GM18499 (cell line): ENCODE data around the gene OR2AJ1.

Experiments used
- ATAC-seq: cut with Tn5 transposase; IDR thresholded peaks from one replicate; pipeline ENCODE4 v1.9.1; 2021; ENCODE audit warnings: moderate number of reproducible peaks; ENCODE audit not compliant: insufficient read depth, unreplicated experiment

OR2AJ1 gene

GRCh38 chr1:247924868-247925267, at the start of gene OR2AJ1:
OR2AJ1 (plus strand) TSS chr1:247924889; CDS start chr1:247933769, 8,880 bp downstream.
- no peak for ATAC-seq

DNA sequence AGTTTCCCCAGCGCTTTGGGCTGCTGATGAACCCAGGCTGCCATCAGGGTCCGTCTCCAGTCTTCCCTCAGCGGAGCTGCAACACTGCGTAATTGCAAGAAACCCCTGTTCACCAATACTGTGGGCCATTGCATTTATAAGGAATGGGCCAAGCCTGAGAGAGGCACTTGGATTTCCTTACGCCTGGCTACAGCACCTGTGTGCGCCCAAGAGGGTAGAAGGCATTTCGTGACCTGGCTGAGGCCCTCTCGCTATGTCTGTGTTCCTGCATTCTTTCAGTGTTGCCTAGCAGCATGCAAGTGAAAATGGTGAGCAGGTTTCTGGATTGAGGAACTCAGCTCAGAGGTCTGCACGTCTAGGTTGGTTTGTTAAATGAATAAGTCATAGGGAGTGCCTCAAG, 41.3 kb upstream of the OR2AJ1 start:
- no peak for ATAC-seq

DNA sequence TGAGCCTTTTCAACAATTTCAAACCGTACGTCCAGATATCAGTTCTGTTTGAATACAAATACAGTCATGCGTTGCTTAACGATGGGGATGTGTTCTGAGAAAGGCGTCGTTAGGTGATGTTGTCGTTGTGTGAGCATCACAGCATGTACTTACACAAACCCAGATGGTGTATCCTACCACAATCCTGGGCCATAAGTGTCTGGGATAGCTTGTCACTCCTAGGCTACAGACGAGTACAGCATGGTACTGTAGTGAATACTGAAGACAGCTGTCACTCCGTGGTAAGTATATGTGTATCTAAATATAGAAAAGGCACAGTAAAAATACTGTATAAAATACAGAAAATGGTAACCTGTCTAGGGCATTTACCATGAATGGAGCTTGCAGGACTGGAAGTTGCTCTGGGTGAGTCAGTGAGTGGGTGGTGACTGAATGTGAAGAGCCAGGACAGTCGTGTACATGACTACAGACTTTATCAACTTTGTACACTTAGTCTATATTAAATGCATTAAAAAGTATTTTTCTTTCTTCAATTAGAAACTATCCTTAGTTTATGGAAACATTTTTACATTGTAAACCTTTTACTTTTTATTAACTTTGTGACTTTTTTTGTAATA, 39.8 kb upstream of the OR2AJ1 start:
- ATAC-seq, result no peak

GRCh38 chr1:247895163-247895637, 29.5 kb upstream of the OR2AJ1 start, which contains the start of gene OR2W3:
OR2W3 (plus strand) TSS chr1:247895587; CDS start chr1:247895587, 0 bp downstream.
- no peak for ATAC-seq

- ATAC-seq, result no peak
These were observed 28.7 kb upstream of the OR2AJ1 start for GRCh38 chr1:247895976-247896375.

GRCh38 chr1:247904122-247904521, 20.6 kb upstream of the OR2AJ1 start:
- ATAC-seq, result no peak

GRCh38 chr1:247905181-247905580, 19.5 kb upstream of the OR2AJ1 start:
- ATAC-seq, result no peak

DNA sequence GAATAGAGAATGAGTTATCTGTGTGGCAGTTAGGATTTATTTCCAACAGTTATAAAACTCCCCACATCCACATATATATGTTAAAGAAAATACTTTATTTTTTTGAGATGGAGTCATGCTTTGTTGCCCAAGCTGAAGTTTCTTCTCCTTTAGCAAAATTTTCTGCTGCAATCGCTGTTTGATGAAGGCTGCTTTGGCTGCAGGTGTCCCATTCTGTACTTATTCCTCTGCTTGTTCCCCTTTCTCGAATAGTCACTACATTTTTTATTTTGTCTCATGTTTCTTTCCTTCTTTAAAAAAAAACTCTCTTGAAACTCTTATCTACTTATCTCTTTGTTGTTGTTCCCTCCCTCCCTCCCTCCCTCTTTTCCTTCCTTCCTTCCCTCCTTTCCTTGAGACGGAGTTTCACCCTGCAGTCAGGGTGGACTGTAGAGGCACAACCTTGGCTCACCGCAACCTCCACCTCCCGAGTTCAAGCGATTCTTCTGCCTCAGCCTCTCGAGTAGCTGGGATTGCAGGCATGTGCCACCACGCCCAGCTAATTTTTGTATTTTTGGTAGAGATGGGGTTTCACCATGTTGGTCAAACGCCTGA, 18.7 kb upstream of the OR2AJ1 start:
- no peak for ATAC-seq

DNA sequence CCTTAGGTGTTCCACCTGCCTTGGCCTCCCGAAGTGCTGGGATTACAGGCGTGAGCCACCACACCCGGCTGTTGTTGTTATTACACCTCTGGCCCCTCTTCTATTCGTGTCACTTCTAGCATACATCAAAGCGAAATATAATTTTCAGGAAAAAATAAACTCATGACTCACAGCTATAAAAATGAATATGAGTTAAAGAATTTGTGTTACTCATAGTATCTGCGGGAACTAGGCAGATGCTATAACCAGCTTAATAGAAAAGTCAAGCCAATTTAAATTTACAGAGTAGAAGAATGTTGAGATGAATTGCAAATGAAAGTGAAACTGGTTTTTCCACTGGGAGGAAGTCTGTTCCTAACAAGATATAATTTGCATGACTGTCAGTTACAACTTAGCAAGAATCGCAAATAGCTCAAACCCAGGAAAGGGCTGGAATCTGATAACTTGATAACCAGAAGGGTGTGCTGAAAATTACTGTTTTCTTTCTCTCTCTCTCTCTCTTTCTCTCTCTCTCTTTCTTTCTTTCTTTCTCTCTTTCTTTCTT, 18.1 kb upstream of the OR2AJ1 start:
- ATAC-seq, result no peak

GRCh38 chr1:247908766-247909165, 15.9 kb upstream of the OR2AJ1 start:
- ATAC-seq, result no peak

- no peak for ATAC-seq
These were observed 10.9 kb upstream of the OR2AJ1 start for GRCh38 chr1:247913786-247914185.

- no peak for ATAC-seq
These were observed 9.6 kb upstream of the OR2AJ1 start for GRCh38 chr1:247914941-247915662.

- no peak for ATAC-seq
These were observed 4.7 kb upstream of the OR2AJ1 start, which contains the start of gene OR2T8 for GRCh38 chr1:247919952-247920351. OR2T8 (plus strand) TSS chr1:247920252; CDS start chr1:247921018, 766 bp downstream.

DNA sequence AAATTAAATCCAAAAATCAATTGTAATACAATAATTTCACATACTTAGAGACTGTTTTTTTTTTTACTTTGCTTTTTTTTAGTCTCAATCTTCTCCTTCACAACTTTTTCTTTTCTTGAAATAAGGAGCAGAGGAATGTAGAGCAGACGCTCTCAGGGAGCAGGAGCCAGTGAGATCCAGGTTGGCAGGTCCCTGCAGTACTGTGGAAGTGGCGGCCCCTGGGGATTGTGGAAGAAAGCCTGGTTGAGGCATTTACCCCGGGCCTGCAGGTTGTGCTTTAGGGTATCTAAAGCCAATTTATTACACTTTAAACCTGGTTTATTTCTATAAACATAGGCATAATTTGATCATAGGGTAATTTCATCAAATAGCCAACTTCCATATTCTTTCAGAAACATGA, 748 bp upstream of the OR2AJ1 start:
- no peak for ATAC-seq

DNA sequence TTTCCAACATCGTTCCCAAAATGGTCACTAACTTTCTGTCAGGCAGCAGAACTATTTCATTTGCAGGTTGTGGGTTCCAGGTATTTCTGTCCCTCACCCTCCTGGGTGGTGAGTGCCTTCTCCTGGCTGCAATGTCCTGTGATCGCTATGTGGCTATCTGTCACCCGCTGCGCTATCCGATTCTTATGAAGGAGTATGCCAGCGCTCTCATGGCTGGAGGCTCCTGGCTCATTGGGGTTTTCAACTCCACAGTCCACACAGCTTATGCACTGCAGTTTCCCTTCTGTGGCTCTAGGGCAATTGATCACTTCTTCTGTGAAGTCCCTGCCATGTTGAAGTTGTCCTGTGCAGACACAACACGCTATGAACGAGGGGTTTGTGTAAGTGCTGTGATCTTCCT, 9.3 kb downstream of the OR2AJ1 start:
- ATAC-seq, result no peak

DNA sequence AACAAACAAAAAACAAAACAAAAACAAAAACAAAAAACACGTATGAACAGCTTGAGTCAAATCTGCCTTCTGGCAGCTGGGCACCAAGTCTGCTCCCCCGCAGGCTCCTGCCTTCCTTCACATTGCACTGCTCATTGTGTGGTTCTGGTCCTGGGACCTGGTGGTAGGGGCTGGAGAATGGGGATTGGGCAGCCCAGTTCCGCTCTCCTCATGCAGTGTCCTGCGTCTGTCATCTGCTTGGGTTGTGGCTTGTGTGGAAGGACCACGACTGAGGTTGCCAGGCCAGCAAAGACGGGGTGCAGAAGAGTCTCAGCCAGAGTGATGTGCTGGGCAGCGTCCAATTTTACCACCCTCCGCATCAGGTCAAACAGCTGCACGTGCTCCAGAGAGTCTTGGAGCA, 11.1 kb downstream of the OR2AJ1 start:
- no peak for ATAC-seq

- no peak for ATAC-seq
These were observed 11.7 kb downstream of the OR2AJ1 start for GRCh38 chr1:247936415-247936814.

DNA sequence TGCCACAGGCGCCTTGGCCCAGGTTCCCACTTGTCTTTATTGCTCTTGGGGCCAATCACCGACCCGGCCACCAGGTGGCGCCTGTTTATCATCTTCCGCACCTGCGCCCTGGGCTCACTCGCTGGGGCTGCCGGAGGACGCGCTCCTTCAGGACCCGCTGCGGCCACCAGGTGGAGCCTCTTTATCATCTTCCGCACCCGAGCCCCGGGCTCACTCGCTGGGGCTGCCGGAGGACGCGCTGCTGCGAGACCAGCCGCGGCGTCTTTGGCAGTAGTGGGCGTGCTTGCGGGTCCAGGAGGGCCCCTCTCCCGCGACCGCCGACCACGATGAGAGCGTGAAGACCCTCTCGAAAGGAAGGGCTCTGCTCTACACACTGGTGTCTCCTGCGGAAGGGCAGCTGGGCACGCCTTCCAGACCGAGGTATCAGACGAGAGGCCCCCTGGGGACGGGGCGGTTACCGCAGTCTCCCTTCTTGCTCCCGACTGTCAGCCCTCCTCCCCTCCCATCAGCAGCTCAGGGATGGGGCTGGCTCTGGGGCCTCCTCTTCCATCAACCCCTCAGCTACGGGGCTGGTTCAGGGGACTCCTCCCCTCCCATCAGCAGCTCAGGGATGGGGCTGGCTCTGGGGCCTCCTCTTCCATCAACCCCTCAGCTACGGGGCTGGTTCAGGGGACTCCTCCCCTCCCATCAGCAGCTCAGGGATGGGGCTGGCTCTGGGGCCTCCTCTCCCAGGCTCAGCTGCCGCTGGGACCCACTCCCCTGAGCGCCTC, 12.5 kb downstream of the OR2AJ1 start:
- peak; percentile 98 for ATAC-seq

DNA sequence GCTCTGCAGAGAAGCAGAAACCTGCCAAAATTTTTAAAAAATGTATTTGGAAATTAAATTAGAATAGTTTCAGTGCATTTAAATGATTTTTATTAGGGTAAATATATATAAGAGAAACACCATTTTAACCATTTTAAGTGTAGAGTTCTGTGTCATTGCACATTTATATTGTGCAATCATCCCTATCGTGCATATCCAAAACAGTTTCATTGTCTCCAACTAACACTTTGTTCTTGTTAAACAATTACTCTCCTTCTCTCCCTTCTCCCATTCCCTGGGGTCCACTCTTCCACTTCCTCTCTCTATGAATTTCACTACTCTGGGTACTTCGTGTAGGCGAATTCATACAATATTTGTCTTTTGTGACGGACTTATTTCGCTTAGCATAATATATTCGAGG, 17.9 kb downstream of the OR2AJ1 start:
- ATAC-seq, result no peak

DNA sequence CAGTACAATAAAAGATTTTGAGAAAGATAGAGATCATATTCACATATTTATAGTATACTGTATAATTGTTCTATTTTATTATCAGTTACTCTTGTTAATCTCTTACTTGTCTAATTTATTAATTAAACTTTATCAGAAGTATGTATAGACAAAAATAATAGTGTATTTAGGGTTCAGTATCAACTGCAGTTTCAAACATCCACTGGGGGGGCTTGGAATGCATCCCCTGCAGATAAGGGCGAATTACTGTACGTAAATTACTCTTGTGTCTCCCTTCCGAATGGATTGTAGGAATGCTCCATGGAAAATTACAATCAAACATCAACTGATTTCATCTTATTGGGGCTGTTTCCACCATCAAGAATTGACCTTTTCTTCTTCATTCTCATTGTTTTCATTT, 23.9 kb downstream of the OR2AJ1 start, which contains the start of gene OR2L8:
Gene OR2L8 (plus strand): TSS at position 301 of the 400 bp plus-strand sequence. CDS start 0 bp downstream, at position 301.
- no peak for ATAC-seq
